Measurements from ENCODE around the gene OSGIN1.

Gene OSGIN1

DNA sequence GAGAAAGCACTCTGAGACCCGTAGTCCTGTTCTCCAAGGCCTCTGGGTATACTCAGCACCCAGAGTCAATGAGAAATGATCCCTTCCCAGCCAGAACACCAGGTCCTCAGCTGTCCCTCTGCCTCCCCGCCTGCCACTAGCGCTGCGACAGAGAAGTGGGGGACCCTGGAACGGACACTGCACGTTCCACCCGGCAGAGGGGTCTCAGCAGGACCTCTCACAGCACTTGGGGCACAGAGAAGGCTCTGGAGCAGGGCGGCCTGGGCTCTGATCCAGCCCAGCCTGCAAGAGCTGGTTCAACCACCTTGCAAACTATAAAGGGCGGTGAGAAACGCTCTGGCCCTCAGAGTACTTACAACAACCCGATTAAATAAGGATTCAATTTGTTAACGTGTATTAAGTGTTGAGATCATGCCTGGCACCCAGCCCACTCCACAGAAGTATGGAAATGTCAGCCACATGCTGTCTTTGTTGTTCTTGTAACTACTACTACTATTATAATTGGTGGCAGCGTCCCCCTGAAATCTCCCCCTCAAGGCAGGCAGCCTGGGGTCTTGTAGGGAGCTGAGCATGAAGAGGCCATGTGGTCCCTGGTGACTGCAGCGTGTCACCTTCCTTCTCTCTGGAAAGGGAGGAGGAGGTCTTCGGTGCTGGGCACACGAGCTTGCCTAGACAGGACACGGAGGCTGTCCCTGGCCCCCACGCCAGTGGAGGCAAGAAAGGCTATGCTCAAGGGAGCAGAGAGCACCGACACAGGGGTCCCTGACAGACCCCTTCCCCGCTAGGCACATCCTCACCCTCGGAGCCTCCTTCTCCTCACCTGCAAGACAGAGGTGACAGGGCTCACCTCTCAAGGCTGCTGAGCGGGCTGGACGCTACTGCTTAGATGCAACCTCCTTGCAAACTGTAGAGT is 2.4 kb downstream of the OSGIN1 start:
- DNase-seq (ENCODE audit: low read depth in 1 of 2, low spot score in 1 of 2), result no peak
- H3K27me3 ChIP-seq (ENCODE audit: insufficient read depth, poor library complexity, severe bottlenecking), result no peaks in the 10 kb centered on the region
- TF ChIP-seq, protein P1, sequence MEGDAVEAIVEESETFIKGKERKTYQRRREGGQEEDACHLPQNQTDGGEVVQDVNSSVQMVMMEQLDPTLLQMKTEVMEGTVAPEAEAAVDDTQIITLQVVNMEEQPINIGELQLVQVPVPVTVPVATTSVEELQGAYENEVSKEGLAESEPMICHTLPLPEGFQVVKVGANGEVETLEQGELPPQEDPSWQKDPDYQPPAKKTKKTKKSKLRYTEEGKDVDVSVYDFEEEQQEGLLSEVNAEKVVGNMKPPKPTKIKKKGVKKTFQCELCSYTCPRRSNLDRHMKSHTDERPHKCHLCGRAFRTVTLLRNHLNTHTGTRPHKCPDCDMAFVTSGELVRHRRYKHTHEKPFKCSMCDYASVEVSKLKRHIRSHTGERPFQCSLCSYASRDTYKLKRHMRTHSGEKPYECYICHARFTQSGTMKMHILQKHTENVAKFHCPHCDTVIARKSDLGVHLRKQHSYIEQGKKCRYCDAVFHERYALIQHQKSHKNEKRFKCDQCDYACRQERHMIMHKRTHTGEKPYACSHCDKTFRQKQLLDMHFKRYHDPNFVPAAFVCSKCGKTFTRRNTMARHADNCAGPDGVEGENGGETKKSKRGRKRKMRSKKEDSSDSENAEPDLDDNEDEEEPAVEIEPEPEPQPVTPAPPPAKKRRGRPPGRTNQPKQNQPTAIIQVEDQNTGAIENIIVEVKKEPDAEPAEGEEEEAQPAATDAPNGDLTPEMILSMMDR (IDR thresholded peaks at IDR 0.05; ENCODE audit: insufficient read depth, low read length), result no peak
- H3K27ac ChIP-seq (replicated peaks), result no peak overlapping the region
- no peak overlapping the region for H3K4me3 ChIP-seq (replicated peaks; ENCODE audit: insufficient read depth, low read length)

DNA sequence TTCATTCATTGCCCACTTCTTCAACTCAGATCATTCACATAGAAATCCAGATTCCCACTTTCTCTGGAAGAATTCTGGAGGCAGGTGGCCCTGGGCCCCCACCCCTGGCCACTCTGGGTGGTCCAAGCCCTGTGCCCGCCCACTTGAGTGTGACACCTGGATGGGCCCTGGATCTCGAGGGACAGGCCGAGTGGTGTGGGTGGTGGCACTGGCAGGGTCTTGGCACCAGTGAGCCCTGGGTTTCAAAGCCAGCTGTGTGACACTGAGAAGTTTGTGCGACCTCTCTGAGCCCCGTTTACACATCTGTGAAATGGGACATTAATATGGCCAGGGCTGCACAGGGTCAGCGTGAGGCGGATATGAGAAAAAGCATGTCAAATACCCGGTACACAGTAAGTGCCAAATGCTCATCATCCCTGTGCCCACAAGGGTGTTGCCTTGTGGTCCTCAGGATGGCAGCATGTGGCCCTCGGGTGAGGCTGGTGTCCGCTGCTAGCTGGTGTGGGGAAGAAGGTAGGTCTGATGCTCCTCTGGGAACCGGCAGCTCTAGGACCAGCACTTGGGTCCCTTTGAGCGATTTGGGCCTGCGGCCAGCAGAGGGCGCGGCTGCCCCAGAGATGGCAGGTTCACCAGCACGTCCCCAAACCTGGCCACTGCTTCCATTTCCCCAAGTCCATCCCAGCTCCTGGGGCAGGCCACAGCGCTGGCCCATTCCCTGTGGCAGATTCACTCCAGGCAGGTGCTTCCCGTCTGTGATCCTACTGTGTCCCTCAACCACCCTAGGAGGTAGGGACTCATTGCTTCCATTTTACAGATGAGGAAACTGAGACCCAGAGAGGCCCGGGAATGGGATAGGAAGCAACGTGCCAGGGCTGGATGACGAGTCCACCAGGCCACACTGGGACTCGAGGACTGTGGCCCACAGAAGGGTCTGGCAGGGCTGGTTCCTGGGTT is 3.6 kb downstream of the OSGIN1 start:
- TF ChIP-seq, protein P2, sequence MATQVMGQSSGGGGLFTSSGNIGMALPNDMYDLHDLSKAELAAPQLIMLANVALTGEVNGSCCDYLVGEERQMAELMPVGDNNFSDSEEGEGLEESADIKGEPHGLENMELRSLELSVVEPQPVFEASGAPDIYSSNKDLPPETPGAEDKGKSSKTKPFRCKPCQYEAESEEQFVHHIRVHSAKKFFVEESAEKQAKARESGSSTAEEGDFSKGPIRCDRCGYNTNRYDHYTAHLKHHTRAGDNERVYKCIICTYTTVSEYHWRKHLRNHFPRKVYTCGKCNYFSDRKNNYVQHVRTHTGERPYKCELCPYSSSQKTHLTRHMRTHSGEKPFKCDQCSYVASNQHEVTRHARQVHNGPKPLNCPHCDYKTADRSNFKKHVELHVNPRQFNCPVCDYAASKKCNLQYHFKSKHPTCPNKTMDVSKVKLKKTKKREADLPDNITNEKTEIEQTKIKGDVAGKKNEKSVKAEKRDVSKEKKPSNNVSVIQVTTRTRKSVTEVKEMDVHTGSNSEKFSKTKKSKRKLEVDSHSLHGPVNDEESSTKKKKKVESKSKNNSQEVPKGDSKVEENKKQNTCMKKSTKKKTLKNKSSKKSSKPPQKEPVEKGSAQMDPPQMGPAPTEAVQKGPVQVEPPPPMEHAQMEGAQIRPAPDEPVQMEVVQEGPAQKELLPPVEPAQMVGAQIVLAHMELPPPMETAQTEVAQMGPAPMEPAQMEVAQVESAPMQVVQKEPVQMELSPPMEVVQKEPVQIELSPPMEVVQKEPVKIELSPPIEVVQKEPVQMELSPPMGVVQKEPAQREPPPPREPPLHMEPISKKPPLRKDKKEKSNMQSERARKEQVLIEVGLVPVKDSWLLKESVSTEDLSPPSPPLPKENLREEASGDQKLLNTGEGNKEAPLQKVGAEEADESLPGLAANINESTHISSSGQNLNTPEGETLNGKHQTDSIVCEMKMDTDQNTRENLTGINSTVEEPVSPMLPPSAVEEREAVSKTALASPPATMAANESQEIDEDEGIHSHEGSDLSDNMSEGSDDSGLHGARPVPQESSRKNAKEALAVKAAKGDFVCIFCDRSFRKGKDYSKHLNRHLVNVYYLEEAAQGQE (IDR thresholded peaks at IDR 0.05; ENCODE audit: insufficient replicate concordance, low read depth), result no peak
- no peak for TF ChIP-seq POLR2AphosphoS5 (IDR thresholded peaks at IDR 0.05; ENCODE audit: low read depth)
- no peak for TF ChIP-seq SPI1 (IDR thresholded peaks at IDR 0.05; ENCODE audit: borderline replicate concordance, low read depth)
- TF ChIP-seq, protein P1 (IDR thresholded peaks at IDR 0.05; ENCODE audit: insufficient read depth, low read length), result peak; percentile 90
- no peak overlapping the region for H3K27ac ChIP-seq (replicated peaks)
- no peak overlapping the region for H3K4me3 ChIP-seq (replicated peaks; ENCODE audit: insufficient read depth, low read length)
- H3K27me3 ChIP-seq (ENCODE audit: insufficient read depth, poor library complexity, severe bottlenecking), result no peaks in the 10 kb centered on the region
- peak; percentile 61 to 74 for DNase-seq (ENCODE audit: low read depth in 1 of 2, low spot score in 1 of 2)

DNA sequence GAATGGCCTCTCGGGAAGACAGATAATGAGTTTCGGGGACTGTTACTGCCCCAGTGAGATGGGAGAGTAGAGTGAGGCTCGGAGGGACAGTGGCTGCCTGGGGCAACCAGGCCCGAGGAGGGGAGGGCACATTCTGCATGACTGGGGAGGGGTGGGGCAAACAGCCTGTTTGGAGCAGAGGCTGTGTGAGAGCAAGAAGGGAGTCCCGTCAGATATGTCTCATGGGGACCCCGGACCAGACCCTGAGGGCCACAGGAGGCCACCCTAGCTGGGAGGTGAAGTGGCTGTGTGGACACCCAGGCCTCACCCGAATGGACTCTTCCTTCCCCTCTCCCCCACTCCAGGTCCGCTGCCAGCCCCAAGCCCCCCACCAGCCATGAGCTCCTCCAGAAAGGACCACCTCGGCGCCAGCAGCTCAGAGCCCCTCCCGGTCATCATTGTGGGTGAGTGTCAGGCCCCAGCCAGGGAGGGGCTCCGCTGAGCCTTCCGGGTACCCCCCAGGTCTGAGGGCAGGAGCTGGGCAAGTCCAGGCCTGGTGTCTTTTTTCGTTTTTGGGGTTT is 4.3 kb downstream of the OSGIN1 start:
- Histone ChIP-seq H3K27me3 (ENCODE audit: insufficient read depth, poor library complexity, severe bottlenecking) (no peaks in the 10 kb centered on the region), H3K27ac (replicated peaks) (no peak overlapping the region), H3K4me3 (replicated peaks; ENCODE audit: insufficient read depth, low read length) (no peak overlapping the region)
- TF ChIP-seq GABPA (IDR thresholded peaks at IDR 0.05; ENCODE audit: low read depth) (no peak), POLR2AphosphoS5 (IDR thresholded peaks at IDR 0.05; ENCODE audit: low read depth) (no peak)
- TF ChIP-seq, protein P2 (IDR thresholded peaks at IDR 0.05; ENCODE audit: insufficient replicate concordance, low read depth), result no peak
- DNase-seq (ENCODE audit: low read depth in 1 of 2, low spot score in 1 of 2), result no peak
